HG03060 (cell line): ENCODE measurements around the gene PHLPP2.
"Not testable (repeated sequence)": the region's sequence is repeated elsewhere in the genome, so short reads cannot be mapped to it uniquely, and the experiment has no call there.

Source experiments
- ATAC-seq: cut with Tn5 transposase; IDR thresholded peaks from one replicate; pipeline ENCODE4 v1.9.1; 2021; ENCODE audit warnings: low read depth, moderate number of reproducible peaks; ENCODE audit not compliant: unreplicated experiment

The PHLPP2 gene

GRCh38 chr16:71625113-71625850 lies 99.2 kb downstream of the PHLPP2 start:
- ATAC-seq, result no peak

GRCh38 chr16:71623597-71623996 lies 100.9 kb downstream of the PHLPP2 start:
- ATAC-seq, result no peak

GRCh38 chr16:71622088-71622487 lies 102.4 kb downstream of the PHLPP2 start:
- no peak for ATAC-seq

- ATAC-seq, result no peak
Measured at GRCh38 chr16:71618429-71618828, 106.1 kb downstream of the PHLPP2 start.

GRCh38 chr16:71614956-71615355 lies 109.5 kb downstream of the PHLPP2 start:
- not testable (repeated sequence) for ATAC-seq

GRCh38 chr16:71610936-71611871 lies 113.3 kb downstream of the PHLPP2 start:
- no peak for ATAC-seq

- ATAC-seq, result no peak
Measured at GRCh38 chr16:71610447-71610846, 114.1 kb downstream of the PHLPP2 start.

GRCh38 chr16:71609066-71609465 lies 115.4 kb downstream of the PHLPP2 start:
- ATAC-seq, result no peak

GRCh38 chr16:71600822-71601221 lies 123.7 kb downstream of the PHLPP2 start:
- no peak for ATAC-seq

- not testable (repeated sequence) for ATAC-seq
Measured at GRCh38 chr16:71598426-71598825, 126.1 kb downstream of the PHLPP2 start.

GRCh38 chr16:71595340-71595826 lies 129.1 kb downstream of the PHLPP2 start:
- not testable (repeated sequence) for ATAC-seq
